GM18505 (cell line): Measurements from ENCODE around the gene PTMA.
"Not testable (repeated sequence)": the region's sequence is repeated elsewhere in the genome, so short reads cannot be mapped to it uniquely, and the experiment has no call there.

Experiments
- ATAC-seq: cut with Tn5 transposase; IDR thresholded peaks from one replicate; pipeline ENCODE4 v1.9.1; 2021; ENCODE audit not compliant: unreplicated experiment
- POLR2A ChIP-seq: IDR thresholded peaks from 4 replicates; pipeline ENCODE4 v1.6.1; 2011; ENCODE audit warnings: borderline replicate concordance; ENCODE audit not compliant: insufficient read depth, insufficient read length; ENCODE audit errors: extremely low read depth

PTMA gene

GRCh38 chr2:231707927-231708772 lies at the start of gene PTMA:
Gene PTMA (plus strand): TSS chr2:231708525. CDS start chr2:231708707, 182 bp downstream.
- ATAC-seq = peak; percentile 55
- TF ChIP-seq POLR2A = peak; percentile 99

- ATAC-seq = not testable (repeated sequence)
These were observed 48.3 kb upstream of the PTMA start for GRCh38 chr2:231660073-231660472.

- no peak for TF ChIP-seq POLR2A
- ATAC-seq = no peak
These were observed 47.5 kb upstream of the PTMA start for GRCh38 chr2:231660860-231661259.

GRCh38 chr2:231661422-231662027 lies 46.8 kb upstream of the PTMA start:
- TF ChIP-seq POLR2A = no peak
- no peak for ATAC-seq

- TF ChIP-seq POLR2A = peak; percentile 70
- ATAC-seq = peak; percentile 73
These were observed 46.1 kb upstream of the PTMA start for GRCh38 chr2:231662028-231662810.

GRCh38 chr2:231662811-231663457 lies 45.4 kb upstream of the PTMA start:
- no peak for TF ChIP-seq POLR2A
- ATAC-seq = no peak

- no peak for ATAC-seq
These were observed 44.7 kb upstream of the PTMA start for GRCh38 chr2:231663458-231664212.

GRCh38 chr2:231664727-231665126 lies 43.6 kb upstream of the PTMA start:
- no peak for ATAC-seq

More at GRCh38 chr2:231663458-231664212, 44.7 kb upstream of the PTMA start:
- TF ChIP-seq POLR2A = no peak

GRCh38 chr2:231665245-231666170 lies 42.8 kb upstream of the PTMA start:
- no peak for ATAC-seq
- TF ChIP-seq POLR2A = no peak

More at GRCh38 chr2:231664727-231665126, 43.6 kb upstream of the PTMA start:
- no peak for TF ChIP-seq POLR2A

- TF ChIP-seq POLR2A = peak; percentile 92
- ATAC-seq = peak; percentile 35
These were observed 41.9 kb upstream of the PTMA start for GRCh38 chr2:231666171-231667095.

- no peak for ATAC-seq
- no peak for TF ChIP-seq POLR2A
These were observed 41.3 kb upstream of the PTMA start for GRCh38 chr2:231667096-231667427.

GRCh38 chr2:231667496-231667895 lies 40.8 kb upstream of the PTMA start:
- TF ChIP-seq POLR2A = peak; percentile 16
- no peak for ATAC-seq
